GM23248 (cell line): ENCODE measurements around the gene CDKN2B.

Source experiments
- EZH2 ChIP-seq: fragments of 200-600 bp; sonication (generic); IDR thresholded peaks from 2 replicates; pipeline ENCODE4 v1.6.1; 2018; ENCODE audit warnings: antibody characterized with exemption, mild to moderate bottlenecking; ENCODE audit not compliant: insufficient read depth, poor library complexity, severe bottlenecking
- EZH2phosphoT487 ChIP-seq: fragments of 200-600 bp; sonication (generic); IDR thresholded peaks from 2 replicates; pipeline ENCODE4 v1.6.1; 2018; ENCODE audit warnings: antibody characterized with exemption, moderate library complexity, mild to moderate bottlenecking, low read depth; ENCODE audit not compliant: insufficient read depth

GRCh38 chr9:21985964-21986667 is 23.0 kb downstream of the CDKN2B start:
- TF ChIP-seq EZH2, result no peak
- no peak for TF ChIP-seq EZH2phosphoT487
